CD14-positive monocyte (primary cell): ENCODE data around the gene C20orf204. TPM values are rescaled to one million over a fixed set of nuclear protein-coding genes. Genes with fewer than 3 reads are reported as not detected.

Experiments
- DNase-seq, 3 donors: peaks; one replicate each; pipeline ENCODE4 v3.0.0-alpha.2; 2011 to 2022
- H2AFZ ChIP-seq: 2 replicates; pipeline ENCODE4 v1.6.0; 2012; ENCODE audit warnings: mild to moderate bottlenecking, low read depth, low read length, inconsistent platforms; ENCODE audit not compliant: insufficient read depth, poor library complexity, severe bottlenecking
- H3K27ac ChIP-seq, 2 donors: 1 replicate in 1 of 2; 2 replicates in 1 of 2; pipeline ENCODE4 v1.5.1; 2012 to 2013; ENCODE audit warnings: low read length in 2 of 2, control low read depth in 1 of 2, inconsistent platforms in 1 of 2, low read depth in 1 of 2, mild to moderate bottlenecking in 1 of 2
- H3K27me3 ChIP-seq, 2 donors: one replicate each; pipeline versions ENCODE4 v1.6.0 to v1.6.1; 2011 to 2013; ENCODE audit warnings: low read length in 2 of 2; ENCODE audit not compliant: control insufficient read depth in 2 of 2, insufficient read depth in 2 of 2
- H3K36me3 ChIP-seq, 2 donors: replicated peaks in 1 of 2; 1 replicate in 1 of 2; 2 replicates in 1 of 2; pipeline versions ENCODE4 v1.5.1 to v1.6.1; 2012 to 2013; ENCODE audit warnings: low read length in 2 of 2, control low read depth in 1 of 2, inconsistent platforms in 1 of 2, mild to moderate bottlenecking in 1 of 2; ENCODE audit not compliant: insufficient read depth in 2 of 2, control insufficient read depth in 1 of 2
- H3K4me1 ChIP-seq, 2 donors: 1 replicate in 1 of 2; 2 replicates in 1 of 2; pipeline versions ENCODE4 v1.5.1 to v1.6.1; 2012 to 2013; ENCODE audit warnings: low read length in 2 of 2, control low read depth in 1 of 2, inconsistent platforms in 1 of 2, mild to moderate bottlenecking in 1 of 2, moderate library complexity in 1 of 2; ENCODE audit not compliant: insufficient read depth in 2 of 2, control insufficient read depth in 1 of 2
- H3K4me2 ChIP-seq: replicated peaks from 2 replicates; pipeline ENCODE3; 2012; ENCODE audit warnings: low read length, moderate library complexity, mild to moderate bottlenecking; ENCODE audit not compliant: poor library complexity, severe bottlenecking; ENCODE audit errors: extremely low read depth
- H3K4me3 ChIP-seq, 3 experiments: fragments of 200-600 bp in 1 of 3; sonication (generic) in 1 of 3; replicated peaks in 1 of 3; 1 replicate in 2 of 3; 2 replicates in 1 of 3; pipeline ENCODE4 v1.5.1; 2011 to 2013; ENCODE audit warnings: low read length in 3 of 3, mild to moderate bottlenecking in 3 of 3, control low read depth in 2 of 3, low read depth in 2 of 3, inconsistent platforms in 1 of 3, moderate library complexity in 1 of 3
- H3K79me2 ChIP-seq: 2 replicates; pipeline ENCODE4 v1.6.0; 2012; ENCODE audit warnings: mild to moderate bottlenecking, control low read depth, inconsistent platforms, low read length, moderate library complexity; ENCODE audit not compliant: insufficient read depth
- H3K9ac ChIP-seq: 2 replicates; pipeline ENCODE4 v1.6.0; 2017; ENCODE audit warnings: low read length, mild to moderate bottlenecking; ENCODE audit not compliant: insufficient read depth, poor library complexity, severe bottlenecking
- H3K9me3 ChIP-seq, 2 donors: replicated peaks in 1 of 2; 1 replicate in 1 of 2; 2 replicates in 1 of 2; pipeline versions ENCODE4 v1.5.1 to v1.6.1; 2012 to 2013; ENCODE audit warnings: low read length in 2 of 2, control low read depth in 1 of 2; ENCODE audit not compliant: control insufficient read depth in 1 of 2, insufficient read depth in 1 of 2
- H4K20me1 ChIP-seq: 2 replicates; pipeline ENCODE4 v1.6.0; 2012; ENCODE audit warnings: mild to moderate bottlenecking, low read length, control low read depth, moderate library complexity; ENCODE audit not compliant: insufficient read depth
- H3K27ac Mint-ChIP-seq, 7 donors: one replicate each; pipeline ENCODE4 v1.8.0; 2020; ENCODE audit warnings: mild to moderate bottlenecking in 7 of 7, mixed read lengths in 7 of 7, moderate library complexity in 6 of 7, inconsistent platforms in 2 of 7
- H3K27me3 Mint-ChIP-seq, 3 donors: one replicate each; pipeline ENCODE4 v1.8.0; 2021 to 2022; ENCODE audit warnings: low read depth in 3 of 3, mild to moderate bottlenecking in 3 of 3, mixed read lengths in 3 of 3, moderate library complexity in 3 of 3, inconsistent platforms in 1 of 3
- H3K36me3 Mint-ChIP-seq, 2 donors: one replicate each; pipeline ENCODE4 v1.8.0; 2020; ENCODE audit warnings: mixed read lengths in 2 of 2, inconsistent platforms in 1 of 2, mild to moderate bottlenecking in 1 of 2
- H3K4me1 Mint-ChIP-seq: one replicate; pipeline ENCODE4 v1.8.0; 2020; ENCODE audit warnings: mild to moderate bottlenecking, mixed read lengths
- H3K4me3 Mint-ChIP-seq, 2 donors: one replicate each; pipeline ENCODE4 v1.8.0; 2020; ENCODE audit warnings: mild to moderate bottlenecking in 2 of 2, mixed read lengths in 2 of 2, moderate library complexity in 1 of 2
- H3K9me3 Mint-ChIP-seq, 7 donors: one replicate each; pipeline ENCODE4 v1.8.0; 2020 to 2022; ENCODE audit warnings: mixed read lengths in 7 of 7, mild to moderate bottlenecking in 6 of 7, moderate library complexity in 6 of 7, inconsistent platforms in 2 of 7
- CTCF ChIP-seq: fragments of 200-600 bp; IDR thresholded peaks from one replicate; pipeline ENCODE4 v1.8.0; 2022; ENCODE audit warnings: antibody characterized with exemption, mild to moderate bottlenecking
- WGBS: methylation state at CpG from one replicate; pipeline ENCODE4 v1.1.5; 2013; ENCODE audit warnings: missing lambda C conversion rate; ENCODE audit not compliant: insufficient coverage; 5-methylcytosine and 5-hydroxymethylcytosine counted together
- intact Hi-C, 2 donors: fragments of 100-400 bp; cut with micrococcal nuclease; formaldehyde crosslinking; loops; one replicate each; pipeline versions ENCODE4 v1.15.0 to v1.15.1; 2023
- polyA plus RNA-seq, 3 donors: library from polyadenylated mRNA; depleted of rRNA in 1 of 3; unstranded in 2 of 3; stranded (reverse) in 1 of 3; fragments of 300-500 nt in 2 of 3; fragments of >200 nt in 1 of 3; fragmentation: Illumina TruSeq in 2 of 3; gene quantifications; 1 replicate in 2 of 3; 2 replicates in 1 of 3; pipeline ENCODE4 v1.2.3, GENCODE V29; 2012 to 2021

The C20orf204 gene
- polyA plus RNA-seq, 3 donors, result 0.20 TPM; not detected in 2

DNA sequence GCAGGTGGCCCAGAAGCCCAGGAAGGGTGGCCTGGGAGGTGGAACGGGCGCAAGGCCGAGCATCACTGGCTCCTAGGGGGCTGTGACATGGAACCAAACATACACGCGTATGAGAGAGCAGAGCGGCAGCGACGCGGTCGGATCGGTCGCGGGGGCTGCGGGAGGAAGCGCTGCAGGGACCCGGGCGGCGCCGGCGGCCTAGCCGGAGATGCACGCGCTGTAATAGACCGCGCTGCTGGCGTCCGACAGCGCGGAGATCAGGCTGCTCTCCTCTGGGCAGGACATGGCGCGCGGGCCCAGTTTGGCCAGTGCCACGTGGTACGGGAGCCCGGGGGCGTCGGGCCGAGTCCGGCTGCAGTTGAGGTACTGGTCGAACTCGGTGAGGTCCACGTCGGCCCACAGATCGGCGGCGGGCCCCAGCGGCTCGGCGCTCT, 12.0 kb downstream of the C20orf204 start:
- no peaks in the 10 kb centered on the region for H3K79me2 ChIP-seq
- no peak overlapping the region for H3K27ac ChIP-seq
- no peak overlapping the region for H3K4me2 ChIP-seq
- no peak overlapping the region for H3K27ac Mint-ChIP-seq
- H3K27me3 ChIP-seq, result peaks cover 17 to 55% of the 10 kb centered on the region in 2 donors
- 64% methylated on average over 49 of the region's 49 CpGs for WGBS
- peaks cover 0 to 14% of the 10 kb centered on the region in 2 donors for H3K9me3 ChIP-seq
- peaks cover 0 to 9% (median 1%) of the 10 kb centered on the region in 7 donors for H3K9me3 Mint-ChIP-seq
- H3K4me3 ChIP-seq, result no peak overlapping the region
- no peak for DNase-seq
- no peaks in the 10 kb centered on the region for H3K36me3 Mint-ChIP-seq
- H3K4me1 Mint-ChIP-seq, result peaks cover 3% of the 10 kb centered on the region
- peaks cover 61 to 81% (median 69%) of the 10 kb centered on the region in 3 donors for H3K27me3 Mint-ChIP-seq
- peaks cover 0 to 7% of the 10 kb centered on the region in 2 donors for H3K4me1 ChIP-seq
- H3K9ac ChIP-seq, result no peak overlapping the region
- H3K4me3 Mint-ChIP-seq, result peak overlapping the region in 1 of 2 donors; percentile 51
- no peaks in the 10 kb centered on the region for H4K20me1 ChIP-seq
- intact Hi-C loops, result no loop called here
- no peak for TF ChIP-seq CTCF
- no peak overlapping the region for H2AFZ ChIP-seq
- H3K36me3 ChIP-seq, result no peaks in the 10 kb centered on the region

DNA sequence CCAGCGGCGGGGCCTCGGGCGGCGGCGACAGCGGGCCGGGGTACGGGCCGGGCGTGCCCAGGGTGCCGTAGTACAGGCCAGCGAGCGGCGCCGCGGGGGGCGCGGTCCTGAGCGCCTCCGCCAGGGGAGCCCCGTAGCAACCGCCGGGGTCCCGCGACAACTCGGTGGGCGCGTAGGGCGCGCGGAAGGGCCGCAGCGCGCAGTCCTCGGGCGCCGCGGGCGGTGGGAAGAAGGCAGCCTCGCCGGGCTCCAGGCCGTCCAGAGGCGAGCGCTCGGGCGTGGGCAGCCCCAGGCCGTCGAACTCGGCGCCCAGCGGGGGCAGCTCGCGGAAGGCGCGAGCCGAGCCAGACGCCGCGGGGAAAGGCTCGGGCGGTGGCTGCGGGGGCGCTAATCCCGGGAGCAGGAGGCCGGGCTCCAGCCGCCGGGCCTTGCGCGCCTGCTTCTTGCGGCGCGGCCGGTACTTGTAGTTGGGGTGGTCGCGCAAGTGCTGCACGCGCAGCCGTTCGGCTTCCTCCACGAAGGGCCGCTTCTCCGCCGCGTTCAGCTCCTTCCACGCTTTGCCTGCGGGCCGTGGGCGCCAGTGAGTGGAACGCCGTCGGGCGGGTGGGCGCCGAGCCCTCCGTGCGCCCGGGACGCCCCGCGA, 12.5 kb downstream of the C20orf204 start:
- intact Hi-C loops, result no loop called here
- H3K9ac ChIP-seq, result no peak overlapping the region
- H3K27ac Mint-ChIP-seq, result no peak overlapping the region
- no peak for DNase-seq
- H3K36me3 Mint-ChIP-seq, result peaks cover 0 to 3% of the 10 kb centered on the region in 2 donors
- H2AFZ ChIP-seq, result no peak overlapping the region
- peaks cover 0 to 14% of the 10 kb centered on the region in 2 donors for H3K9me3 ChIP-seq
- H3K36me3 ChIP-seq, result no peaks in the 10 kb centered on the region
- H3K27me3 Mint-ChIP-seq, result peaks cover 59 to 81% (median 69%) of the 10 kb centered on the region in 3 donors
- H4K20me1 ChIP-seq, result no peaks in the 10 kb centered on the region
- H3K4me1 ChIP-seq, result peaks cover 0 to 7% of the 10 kb centered on the region in 2 donors
- peak overlapping the region in 1 of 2 donors; percentile 51 for H3K4me3 Mint-ChIP-seq
- H3K9me3 Mint-ChIP-seq, result peaks cover 0 to 9% (median 1%) of the 10 kb centered on the region in 7 donors
- H3K79me2 ChIP-seq, result no peaks in the 10 kb centered on the region
- 33% methylated on average over 77 of the region's 101 CpGs for WGBS
- no peak for TF ChIP-seq CTCF
- no peak overlapping the region for H3K4me3 ChIP-seq
- H3K27ac ChIP-seq, result no peak overlapping the region
- no peak overlapping the region for H3K4me2 ChIP-seq
- H3K4me1 Mint-ChIP-seq, result peaks cover 3% of the 10 kb centered on the region
- peaks cover 17 to 57% of the 10 kb centered on the region in 2 donors for H3K27me3 ChIP-seq
